Activated CD8-positive, alpha-beta memory T cell treated with anti-CD3 and anti-CD28 coated beads for 4 hours (primary cell): ENCODE results near the gene PLA2G4D.

Experiments
- DNase-seq, 2 donors: peaks; one replicate each; pipeline ENCODE4 v3.0.0-alpha.2; 2020; ENCODE audit warnings: low read depth in 2 of 2

PLA2G4D gene

GRCh38 chr15:42090781-42091180, 3.6 kb downstream of the PLA2G4D start:
- no peak for DNase-seq

DNA sequence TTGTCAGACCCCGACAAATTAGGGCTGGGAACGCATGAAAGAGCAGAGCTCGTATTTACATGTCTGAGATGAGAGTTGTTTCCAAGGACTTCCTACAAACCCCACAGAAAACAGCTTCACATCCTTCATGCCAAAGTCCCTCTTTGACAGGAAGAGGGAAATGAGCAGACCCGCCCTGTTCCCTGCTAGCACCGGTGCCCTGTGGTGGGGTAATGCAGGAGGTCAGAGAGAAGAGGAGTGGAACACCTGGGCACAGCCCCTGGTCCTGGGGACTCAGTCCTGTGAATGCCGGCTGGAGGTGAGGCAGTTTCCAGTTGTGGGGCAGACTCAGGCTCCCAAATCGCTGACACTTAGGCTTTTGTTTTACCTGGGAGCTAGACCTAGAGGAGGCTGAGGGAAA, 4.0 kb downstream of the PLA2G4D start:
- DNase-seq, result no peak

DNA sequence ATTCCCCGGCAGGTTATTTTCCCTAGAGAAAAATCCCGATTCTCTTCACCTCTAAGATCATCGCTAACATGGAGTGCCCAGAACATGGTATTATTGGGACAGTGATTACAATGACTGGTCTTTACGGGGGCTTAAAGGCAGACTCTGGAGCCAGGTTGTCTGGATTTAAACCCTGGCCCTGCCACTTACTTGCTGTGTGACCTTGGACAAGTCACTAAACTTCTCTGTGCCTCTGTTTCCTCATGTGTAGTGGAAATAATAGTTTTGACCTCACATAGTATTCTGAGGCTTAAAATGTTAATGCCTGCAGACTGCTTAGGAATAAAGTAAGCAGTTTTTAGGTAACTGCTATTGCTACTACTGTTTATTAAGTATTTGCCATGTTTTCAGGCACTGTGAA, 4.4 kb downstream of the PLA2G4D start:
- DNase-seq, result no peak

DNA sequence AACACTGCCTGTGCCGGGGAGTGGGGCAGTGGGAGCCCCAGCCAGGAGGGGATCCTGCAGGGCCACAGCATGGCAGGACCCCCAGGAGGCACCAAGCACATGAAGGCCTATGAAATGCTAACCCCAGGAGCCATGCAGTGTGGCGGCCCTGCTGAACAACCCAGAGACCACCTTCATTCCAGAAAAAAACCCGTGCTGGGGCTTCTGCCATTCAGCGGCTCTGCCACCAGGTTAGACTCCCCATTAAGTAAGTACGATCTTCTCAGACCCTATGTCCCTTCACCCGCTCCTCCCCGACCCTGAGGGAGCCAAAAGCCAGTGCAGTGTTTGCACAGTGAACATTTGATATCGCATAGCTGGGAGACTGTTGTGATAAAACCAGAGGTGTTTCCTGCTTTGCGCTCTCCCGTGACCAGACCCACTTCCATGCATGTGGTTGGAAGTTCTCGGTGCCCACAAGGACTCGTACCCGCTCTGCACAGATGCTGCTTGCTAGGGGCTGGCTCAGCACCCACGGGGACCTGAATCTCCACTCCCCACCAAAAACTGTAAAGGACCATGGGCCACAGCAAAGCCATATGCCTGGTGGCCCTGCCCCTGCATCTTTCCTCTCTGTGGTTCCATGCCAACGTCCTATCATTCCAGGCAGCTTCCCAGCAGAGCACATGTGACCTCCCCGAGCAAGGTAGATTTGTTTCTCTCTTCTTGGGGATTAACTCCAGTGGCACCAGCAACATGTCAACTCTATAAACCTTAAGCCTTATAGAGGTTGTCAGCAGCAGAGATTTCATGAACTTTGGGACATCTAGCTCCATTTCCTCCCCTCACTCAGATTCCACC, 5.3 kb downstream of the PLA2G4D start:
- no peak for DNase-seq

- DNase-seq, result no peak
Observed at GRCh38 chr15:42087926-42088800, 6.2 kb downstream of the PLA2G4D start.

DNA sequence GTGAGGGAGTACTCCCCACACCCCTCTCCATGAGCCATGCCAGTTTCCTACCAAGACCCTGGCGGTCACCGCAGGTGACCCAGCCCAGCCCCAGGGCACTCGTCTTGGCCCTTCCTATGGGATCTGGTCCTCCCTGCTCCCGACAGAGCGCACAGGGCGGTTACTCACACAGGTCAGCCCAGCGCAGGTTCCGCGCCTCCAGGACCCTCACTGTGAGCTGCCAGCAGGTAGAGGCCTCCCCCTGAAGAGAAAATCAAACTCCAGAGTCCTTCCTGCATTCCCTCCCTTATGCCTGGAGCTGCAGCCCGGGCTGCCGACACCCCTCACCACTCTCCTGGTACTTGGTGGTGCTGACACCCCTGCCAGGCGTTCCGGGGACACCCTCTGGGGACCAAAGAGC, 6.9 kb downstream of the PLA2G4D start:
- DNase-seq, result no peak

- no peak for DNase-seq
Observed at GRCh38 chr15:42085721-42086120, 8.6 kb downstream of the PLA2G4D start.

GRCh38 chr15:42085236-42085605, 9.1 kb downstream of the PLA2G4D start:
- no peak for DNase-seq

DNA sequence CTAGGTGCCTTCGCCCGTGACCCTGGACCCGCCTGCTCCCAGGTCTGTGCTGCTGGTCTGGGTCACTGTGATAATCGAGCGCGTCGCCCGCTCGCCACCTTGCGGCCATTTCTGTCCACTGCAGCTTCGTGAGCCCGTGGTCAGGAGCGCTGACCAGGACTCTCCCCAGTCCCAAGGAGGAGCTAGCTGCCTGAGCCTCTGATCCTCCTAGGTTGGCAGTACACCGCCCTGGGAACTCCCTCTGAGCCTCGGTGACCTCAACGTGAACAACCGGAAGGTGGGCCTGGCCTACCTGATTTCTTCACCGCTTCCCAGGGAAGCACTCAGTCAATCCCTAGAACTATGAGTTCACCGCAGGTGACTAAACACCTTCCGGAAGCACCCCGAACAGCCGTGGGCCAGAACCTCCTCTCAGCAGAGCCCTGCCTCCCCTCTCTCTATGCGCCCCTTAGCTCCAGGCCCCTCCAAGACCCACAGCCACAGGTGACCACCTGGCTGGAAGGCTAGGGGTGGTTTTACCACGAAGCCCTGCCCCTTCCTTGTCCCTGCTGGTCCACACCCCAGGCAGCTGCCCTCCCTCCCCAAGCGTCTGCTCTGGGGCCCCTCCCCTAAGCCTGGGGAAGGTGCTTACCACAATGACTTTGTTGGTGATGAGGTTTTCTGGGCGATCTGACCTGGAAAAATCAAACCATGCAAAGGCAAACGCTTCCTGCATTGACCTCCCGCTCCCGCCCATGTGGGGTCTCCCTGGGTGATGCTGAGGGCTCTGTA, 9.7 kb downstream of the PLA2G4D start:
- DNase-seq, result no peak

GRCh38 chr15:42083916-42084315, 10.4 kb downstream of the PLA2G4D start:
- no peak for DNase-seq

- DNase-seq, result no peak
Observed at GRCh38 chr15:42083605-42083908, 10.8 kb downstream of the PLA2G4D start.

DNA sequence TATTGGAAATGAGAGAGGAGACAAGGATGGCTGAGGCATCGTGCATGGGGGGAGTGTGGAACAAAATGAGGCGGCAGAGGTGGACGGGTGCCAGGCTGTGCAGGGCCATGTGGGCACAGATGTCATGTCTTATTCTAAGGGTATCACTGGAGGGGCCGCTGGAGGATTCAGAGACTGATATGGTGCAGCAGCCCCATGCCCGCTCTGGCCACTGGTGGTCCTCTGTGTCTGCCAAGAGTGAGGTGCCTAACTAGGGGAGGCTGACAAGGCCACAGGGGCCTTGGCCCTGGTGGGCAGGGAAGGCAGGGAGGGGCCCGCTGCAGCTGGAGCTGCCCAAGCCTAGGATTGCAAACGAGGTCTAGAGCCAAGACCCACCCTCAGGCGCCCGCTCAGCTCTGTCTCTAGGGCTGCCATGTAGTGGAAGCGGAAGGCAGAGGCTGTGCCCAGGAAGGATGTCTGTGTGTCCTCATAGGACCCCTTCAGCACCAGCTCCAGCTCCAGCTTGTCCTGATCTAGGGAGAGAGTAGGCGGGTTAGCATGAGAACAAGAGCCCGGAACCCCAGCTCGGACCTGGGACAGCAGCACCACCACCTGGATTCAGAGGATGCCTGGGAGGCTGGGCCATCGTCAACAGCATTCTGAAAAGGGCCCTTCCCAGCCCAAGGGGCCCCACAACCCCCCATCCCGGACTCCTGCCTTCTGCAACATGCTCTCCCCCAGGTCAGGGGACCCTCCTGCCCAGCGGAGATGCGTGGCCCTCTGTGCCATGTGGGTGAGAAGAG, 11.3 kb downstream of the PLA2G4D start:
- no peak for DNase-seq

- DNase-seq, result no peak
Observed at GRCh38 chr15:42082141-42082540, 12.2 kb downstream of the PLA2G4D start.

- no peak for DNase-seq
Observed at GRCh38 chr15:42080919-42081830, 13.2 kb downstream of the PLA2G4D start.

GRCh38 chr15:42080186-42080918, 14.0 kb downstream of the PLA2G4D start:
- DNase-seq, result no peak

- no peak for DNase-seq
Observed at GRCh38 chr15:42079401-42079908, 14.9 kb downstream of the PLA2G4D start.

DNA sequence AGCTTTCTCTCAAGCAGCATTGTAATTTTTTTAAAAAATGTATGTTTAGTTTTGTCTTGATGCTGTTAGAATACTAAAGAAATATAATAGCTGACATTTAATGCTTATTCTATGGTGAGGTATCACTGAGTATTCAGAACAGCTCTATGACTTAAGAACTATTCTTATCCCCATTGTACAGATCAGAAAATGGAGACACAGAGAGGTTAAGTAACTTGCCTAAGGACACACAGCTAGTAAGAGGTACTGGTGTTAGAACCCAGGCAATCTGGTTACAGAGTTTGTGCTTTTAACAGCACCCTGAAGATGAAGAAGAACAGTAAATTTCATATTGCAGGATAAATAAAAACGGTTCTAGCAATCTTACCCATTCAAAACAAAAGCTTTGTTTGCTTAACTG, 15.5 kb downstream of the PLA2G4D start:
- DNase-seq, result no peak

DNA sequence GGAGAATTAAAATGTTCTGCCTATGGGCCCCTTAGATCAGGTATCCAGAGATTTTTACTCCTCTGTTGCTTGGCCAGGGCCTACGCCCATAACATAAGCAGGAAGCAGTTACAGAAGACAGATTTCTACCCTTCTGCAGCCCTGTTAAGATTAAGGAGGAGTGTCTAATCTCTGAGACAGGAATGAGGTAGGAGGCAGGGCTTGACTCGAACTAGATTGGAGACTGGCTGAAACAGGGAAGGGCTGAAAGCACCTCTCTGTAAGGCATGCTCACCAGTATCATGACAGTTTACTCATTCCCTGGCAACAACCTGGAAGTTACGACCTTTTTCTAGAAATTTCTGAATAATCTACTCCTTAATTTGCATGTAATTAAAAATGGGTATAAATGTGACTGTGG, 16.7 kb downstream of the PLA2G4D start:
- DNase-seq, result no peak

DNA sequence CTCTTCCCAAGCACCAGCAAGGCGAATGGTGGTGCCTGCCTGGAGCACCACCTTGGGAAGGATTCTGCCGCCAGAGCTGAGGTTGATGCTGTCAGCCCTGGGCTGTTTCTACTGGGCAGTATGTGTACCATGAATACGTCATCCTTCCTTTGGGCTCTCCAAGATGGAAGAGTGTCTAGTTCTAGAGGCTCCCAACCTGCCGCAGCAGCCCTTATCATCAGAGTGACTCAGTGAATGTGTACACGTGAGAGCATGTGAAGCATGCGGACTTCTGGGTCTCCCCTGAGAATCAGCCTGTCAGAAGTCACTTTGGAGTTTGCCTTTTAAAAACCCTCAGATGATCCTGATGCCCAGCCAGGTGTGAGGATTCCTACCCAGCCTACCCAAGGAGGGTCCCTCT, 20.9 kb downstream of the PLA2G4D start:
- DNase-seq, result no peak
